H1 (cell line): ENCODE results near the gene MAP3K15.

Experiments used
- ATF3 ChIP-seq: IDR thresholded peaks from 2 replicates; pipeline ENCODE4 v1.6.1; 2011; ENCODE audit warnings: low read depth, mild to moderate bottlenecking, low read length; ENCODE audit not compliant: insufficient read depth
- BRCA1 ChIP-seq: IDR thresholded peaks from 2 replicates; pipeline ENCODE4 v1.6.1; 2012; ENCODE audit warnings: low read depth, low read length, improper control_type of control experiment
- CBX8 ChIP-seq: fragments of 300-800, 300-1000 bp; sonication (generic); IDR thresholded peaks from 2 replicates; pipeline ENCODE4 v1.7.1; 2016; ENCODE audit warnings: low read depth, low read length, borderline replicate concordance
- CTCF ChIP-seq, 3 experiments: IDR thresholded peaks; 1 replicate in 2 of 3; 2 replicates in 1 of 3; pipeline versions ENCODE4 v1.5.1 to v1.6.1; 2011; ENCODE audit warnings: low read length in 3 of 3, mild to moderate bottlenecking in 3 of 3, inconsistent platforms in 2 of 3, low read depth in 1 of 3, moderate library complexity in 1 of 3; ENCODE audit not compliant: insufficient read depth in 1 of 3; ENCODE audit errors: control extremely low read depth in 1 of 3
- SP2 ChIP-seq: IDR thresholded peaks from 2 replicates; pipeline ENCODE4 v1.6.1; 2012; ENCODE audit warnings: mild to moderate bottlenecking, low read length, inconsistent platforms

- TF ChIP-seq CTCF (IDR thresholded peaks at IDR 0.05; ENCODE audit: control extremely low read depth in 1 of 3, insufficient read depth in 1 of 3, low read depth in 1 of 3, low read length in 3 of 3) (no peak), ATF3 (no peak), BRCA1 (no peak), CBX8 (no peak), SP2 (no peak)
Measured at GRCh38 chrX:19392078-19392477, 123.2 kb downstream of the MAP3K15 start.
